A673 (cell line): ENCODE data around the gene CFAP46. TPM values are rescaled to one million over a fixed set of nuclear protein-coding genes. Genes with fewer than 3 reads are reported as not detected.

ENCODE experiments used
- BruUV-seq: library from RNA; stranded (reverse); fragments of 400-500 nt; replicated peaks from 2 replicates; lab custom pipeline; 2021; lab: Mats Ljungman, UMichigan
- CTCF ChIA-PET: fragments of 300-600 bp; sonication (Branson Sonifier 250); formaldehyde crosslinking; loops from one replicate; lab custom pipeline; 2022; ENCODE audit warnings: antibody characterized with exemption; lab: Charles Lee
- POLR2A ChIA-PET: fragments of 300-600 bp; sonication (Branson Sonifier 250); formaldehyde crosslinking; loops from one replicate; lab custom pipeline; 2022; ENCODE audit warnings: antibody characterized with exemption; ENCODE audit not compliant: low non-redundant PET; lab: Charles Lee
- DNase-seq: peaks from one replicate; pipeline ENCODE4 v3.0.0-alpha.2; 2015; ENCODE audit warnings: low spot score
- H3K27ac ChIP-seq: fragments of 200-600 bp; sonication (generic); 2 replicates; pipeline ENCODE4 v1.5.1; 2016; ENCODE audit warnings: mixed run types, low read depth, mild to moderate bottlenecking, mixed read lengths, antibody characterized with exemption, low read length; ENCODE audit not compliant: poor library complexity, severe bottlenecking
- H3K27me3 ChIP-seq: fragments of 200-600 bp; sonication (generic); replicated peaks from 2 replicates; pipeline ENCODE4 v1.6.1; 2017; ENCODE audit warnings: mixed run types, low read depth, mild to moderate bottlenecking, mixed read lengths, antibody characterized with exemption, low read length; ENCODE audit not compliant: insufficient read depth, poor library complexity
- H3K36me3 ChIP-seq: fragments of 200-600 bp; sonication (generic); 2 replicates; pipeline ENCODE4 v1.6.1; 2016; ENCODE audit warnings: mixed run types, mild to moderate bottlenecking, mixed read lengths, antibody characterized with exemption, low read length; ENCODE audit not compliant: insufficient read depth, poor library complexity, severe bottlenecking
- H3K4me1 ChIP-seq: fragments of 200-600 bp; sonication (generic); 2 replicates; pipeline ENCODE4 v1.6.1; 2017; ENCODE audit warnings: mixed run types, mild to moderate bottlenecking, mixed read lengths, antibody characterized with exemption, low read length; ENCODE audit not compliant: insufficient read depth, poor library complexity, severe bottlenecking
- H3K4me3 ChIP-seq: fragments of 200-600 bp; sonication (generic); 2 replicates; pipeline ENCODE4 v1.5.1; 2016; ENCODE audit warnings: low read depth, mixed run types, mild to moderate bottlenecking, mixed read lengths, low read length; ENCODE audit not compliant: poor library complexity, severe bottlenecking
- H3K9me3 ChIP-seq: fragments of 200-600 bp; sonication (generic); 2 replicates; pipeline ENCODE4 v1.6.1; 2016; ENCODE audit warnings: mixed run types, low read depth, mild to moderate bottlenecking, mixed read lengths, antibody characterized with exemption, low read length; ENCODE audit not compliant: poor library complexity, severe bottlenecking
- EZH2 ChIP-seq: fragments of 200-600 bp; sonication (generic); IDR thresholded peaks from 2 replicates; pipeline ENCODE4 v1.6.1; 2017; ENCODE audit warnings: borderline replicate concordance, low read depth, mild to moderate bottlenecking, mixed read lengths, antibody characterized with exemption, low read length; ENCODE audit not compliant: poor library complexity, severe bottlenecking
- intact Hi-C: fragments of 100-400 bp; cut with micrococcal nuclease; formaldehyde crosslinking; loops from one replicate; pipeline ENCODE4 v1.10.0; 2022; ENCODE audit not compliant: unreplicated experiment
- total RNA-seq: library from RNA; stranded (reverse); gene quantifications from 2 replicates; pipeline ENCODE4 v1.2.3, GENCODE V29; 2021
- TF ChIP-seq, protein P1 (sequence below): fragments of 300-800, 200-600 bp; sonication (generic); conservative IDR thresholded peaks from 2 replicates; pipeline ENCODE4 v1.5.1; 2017; ENCODE audit warnings: low read depth, mild to moderate bottlenecking, antibody characterized with exemption, low read length, moderate library complexity, mixed read lengths

The CFAP46 gene
- total RNA-seq, 1 experiment from 2014 or later = 1.9 TPM

GRCh38 chr10:132850896-132851295, 91.5 kb downstream of the CFAP46 start:
- H3K27ac ChIP-seq = no peak overlapping the region
- ChIA-PET CTCF (no interaction called here), POLR2A (no interaction called here)
- no peak for DNase-seq
- H3K4me1 ChIP-seq = no peaks in the 10 kb centered on the region
- H3K9me3 ChIP-seq = no peaks in the 10 kb centered on the region
- H3K27me3 ChIP-seq = peaks cover 88% of the 10 kb centered on the region
- no peaks in the 10 kb centered on the region for H3K36me3 ChIP-seq
- no peak for TF ChIP-seq EZH2
- TF ChIP-seq, protein P1, sequence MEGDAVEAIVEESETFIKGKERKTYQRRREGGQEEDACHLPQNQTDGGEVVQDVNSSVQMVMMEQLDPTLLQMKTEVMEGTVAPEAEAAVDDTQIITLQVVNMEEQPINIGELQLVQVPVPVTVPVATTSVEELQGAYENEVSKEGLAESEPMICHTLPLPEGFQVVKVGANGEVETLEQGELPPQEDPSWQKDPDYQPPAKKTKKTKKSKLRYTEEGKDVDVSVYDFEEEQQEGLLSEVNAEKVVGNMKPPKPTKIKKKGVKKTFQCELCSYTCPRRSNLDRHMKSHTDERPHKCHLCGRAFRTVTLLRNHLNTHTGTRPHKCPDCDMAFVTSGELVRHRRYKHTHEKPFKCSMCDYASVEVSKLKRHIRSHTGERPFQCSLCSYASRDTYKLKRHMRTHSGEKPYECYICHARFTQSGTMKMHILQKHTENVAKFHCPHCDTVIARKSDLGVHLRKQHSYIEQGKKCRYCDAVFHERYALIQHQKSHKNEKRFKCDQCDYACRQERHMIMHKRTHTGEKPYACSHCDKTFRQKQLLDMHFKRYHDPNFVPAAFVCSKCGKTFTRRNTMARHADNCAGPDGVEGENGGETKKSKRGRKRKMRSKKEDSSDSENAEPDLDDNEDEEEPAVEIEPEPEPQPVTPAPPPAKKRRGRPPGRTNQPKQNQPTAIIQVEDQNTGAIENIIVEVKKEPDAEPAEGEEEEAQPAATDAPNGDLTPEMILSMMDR = no peak
- H3K4me3 ChIP-seq = no peak overlapping the region
- intact Hi-C loops = no loop called here
- BruUV-seq = no TSS peak

- no peak overlapping the region for H3K4me3 ChIP-seq
- no peaks in the 10 kb centered on the region for H3K36me3 ChIP-seq
- no peak for TF ChIP-seq EZH2
- TF ChIP-seq, protein P1 = no peak
- no TSS peak for BruUV-seq
- ChIA-PET POLR2A (no interaction called here), CTCF (no interaction called here)
- peaks cover 82% of the 10 kb centered on the region for H3K27me3 ChIP-seq
- no peak for DNase-seq
- H3K27ac ChIP-seq = no peak overlapping the region
- intact Hi-C loops = no loop called here
- no peaks in the 10 kb centered on the region for H3K9me3 ChIP-seq
- H3K4me1 ChIP-seq = no peaks in the 10 kb centered on the region
Observed at GRCh38 chr10:132850246-132850645, 92.1 kb downstream of the CFAP46 start.

DNA sequence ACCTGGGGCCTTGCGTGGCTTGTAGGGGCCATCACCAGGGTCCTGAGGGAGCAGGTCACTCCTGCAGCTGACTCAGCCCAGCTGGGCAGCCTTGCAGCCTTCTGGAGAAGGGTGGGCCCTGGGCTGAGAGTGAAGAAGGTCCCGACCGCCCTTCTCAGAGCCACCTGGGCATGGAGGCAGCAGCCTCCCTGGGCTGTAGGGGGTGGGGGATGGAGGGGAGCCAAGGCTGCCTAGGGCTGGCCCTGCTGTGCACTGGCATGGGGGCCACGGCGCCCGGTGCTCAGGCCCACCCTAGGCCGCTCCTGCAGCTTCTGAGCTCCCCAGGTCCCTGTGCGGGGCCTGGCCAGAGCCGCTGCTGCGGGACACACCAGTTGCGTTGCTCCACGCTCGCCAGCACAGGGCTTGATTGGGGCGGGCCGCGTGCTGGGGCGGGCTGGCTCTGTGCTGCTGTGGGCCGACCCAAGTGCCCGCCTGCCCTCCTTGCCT, 92.8 kb downstream of the CFAP46 start:
- no TSS peak for BruUV-seq
- no peaks in the 10 kb centered on the region for H3K36me3 ChIP-seq
- H3K9me3 ChIP-seq = no peaks in the 10 kb centered on the region
- no peak overlapping the region for H3K27ac ChIP-seq
- H3K4me3 ChIP-seq = no peak overlapping the region
- H3K4me1 ChIP-seq = no peaks in the 10 kb centered on the region
- CTCF ChIA-PET = no interaction called here
- intact Hi-C loops = no loop called here
- peaks cover 75% of the 10 kb centered on the region for H3K27me3 ChIP-seq
- POLR2A ChIA-PET = no interaction called here
- no peak for TF ChIP-seq EZH2
- TF ChIP-seq, protein P1 = no peak
- DNase-seq = no peak
